IgD-negative memory B cell (primary cell): Measurements from ENCODE around the gene BRD3OS. TPM values are rescaled to one million over a fixed set of nuclear protein-coding genes. Genes with fewer than 3 reads are reported as not detected.

Source experiments
- H3K27ac Mint-ChIP-seq, 3 donors: one replicate each; pipeline ENCODE4 v1.8.0; 2020 to 2022; ENCODE audit warnings: mild to moderate bottlenecking in 3 of 3, mixed read lengths in 3 of 3, moderate library complexity in 1 of 3
- H3K27me3 Mint-ChIP-seq: one replicate; pipeline ENCODE4 v1.8.0; 2021; ENCODE audit warnings: mixed read lengths
- H3K36me3 Mint-ChIP-seq: one replicate; pipeline ENCODE4 v1.8.0; 2020; ENCODE audit warnings: mild to moderate bottlenecking, mixed read lengths
- H3K4me1 Mint-ChIP-seq, 3 donors: one replicate each; pipeline ENCODE4 v1.8.0; 2020 to 2022; ENCODE audit warnings: mixed read lengths in 3 of 3, mild to moderate bottlenecking in 1 of 3
- H3K4me3 Mint-ChIP-seq, 4 donors: one replicate each; pipeline ENCODE4 v1.8.0; 2020 to 2022; ENCODE audit warnings: mild to moderate bottlenecking in 4 of 4, mixed read lengths in 4 of 4, moderate library complexity in 3 of 4
- H3K9me3 Mint-ChIP-seq, 3 donors: one replicate each; pipeline ENCODE4 v1.8.0; 2020 to 2021; ENCODE audit warnings: mixed read lengths in 3 of 3, mild to moderate bottlenecking in 1 of 3
- polyA plus RNA-seq: library from polyadenylated mRNA; unstranded; fragments of 300-500 nt; fragmentation: Illumina TruSeq; gene quantifications from one replicate; pipeline ENCODE4 v1.2.3, GENCODE V29; 2021

The BRD3OS gene
- polyA plus RNA-seq, 1 donor from 2014 or later = 26.5 TPM

- H3K4me1 Mint-ChIP-seq = peaks cover 12 to 26% (median 22%) of the 10 kb centered on the region in 3 donors
- H3K27me3 Mint-ChIP-seq = no peaks in the 10 kb centered on the region
- no peak overlapping the region for H3K4me3 Mint-ChIP-seq
- H3K36me3 Mint-ChIP-seq = peaks cover 2% of the 10 kb centered on the region
- no peaks in the 10 kb centered on the region for H3K9me3 Mint-ChIP-seq
- no peak overlapping the region for H3K27ac Mint-ChIP-seq
Observed at GRCh38 chr9:134055981-134056461, 30.7 kb downstream of the BRD3OS start.

GRCh38 chr9:134056483-134057306, 31.4 kb downstream of the BRD3OS start:
- Mint-ChIP-seq H3K4me1 (peaks cover 12 to 26% (median 20%) of the 10 kb centered on the region in 3 donors), H3K27me3 (no peaks in the 10 kb centered on the region), H3K9me3 (no peaks in the 10 kb centered on the region), H3K4me3 (peak overlapping the region in 1 of 4 donors; percentile 84), H3K27ac (no peak overlapping the region), H3K36me3 (peaks cover 2% of the 10 kb centered on the region)

- Mint-ChIP-seq H3K27me3 (no peaks in the 10 kb centered on the region), H3K4me1 (peaks cover 12 to 28% (median 21%) of the 10 kb centered on the region in 3 donors), H3K4me3 (no peak overlapping the region), H3K36me3 (peaks cover 2% of the 10 kb centered on the region), H3K9me3 (no peaks in the 10 kb centered on the region), H3K27ac (no peak overlapping the region)
Observed at GRCh38 chr9:134057307-134057657, 32.0 kb downstream of the BRD3OS start.

GRCh38 chr9:134057751-134058701, 32.7 kb downstream of the BRD3OS start:
- Mint-ChIP-seq H3K4me1 (peaks cover 12 to 31% (median 25%) of the 10 kb centered on the region in 3 donors), H3K27ac (peak overlapping the region in 1 of 3 donors; percentile 71), H3K4me3 (peak overlapping the region in 1 of 4 donors; percentile 17), H3K36me3 (peaks cover 2% of the 10 kb centered on the region), H3K27me3 (no peaks in the 10 kb centered on the region), H3K9me3 (no peaks in the 10 kb centered on the region)

GRCh38 chr9:134058716-134059115, 33.4 kb downstream of the BRD3OS start:
- peaks cover 2% of the 10 kb centered on the region for H3K36me3 Mint-ChIP-seq

GRCh38 chr9:134059188-134059641, 33.9 kb downstream of the BRD3OS start:
- H3K27ac Mint-ChIP-seq = peak overlapping the region in 2 of 3 donors; percentile 10 to 59
- H3K36me3 Mint-ChIP-seq = peaks cover 2% of the 10 kb centered on the region
- peaks cover 12 to 35% (median 25%) of the 10 kb centered on the region in 3 donors for H3K4me1 Mint-ChIP-seq
- peak overlapping the region in 2 of 4 donors; percentile 74 to 79 for H3K4me3 Mint-ChIP-seq
- no peaks in the 10 kb centered on the region for H3K9me3 Mint-ChIP-seq
- H3K27me3 Mint-ChIP-seq = no peaks in the 10 kb centered on the region

More at GRCh38 chr9:134058716-134059115, 33.4 kb downstream of the BRD3OS start:
- Mint-ChIP-seq H3K4me1 (peaks cover 12 to 35% (median 25%) of the 10 kb centered on the region in 3 donors), H3K9me3 (no peaks in the 10 kb centered on the region), H3K4me3 (peak overlapping the region in 2 of 4 donors; percentile 17 to 74), H3K27ac (peak overlapping the region in 1 of 3 donors; percentile 71), H3K27me3 (no peaks in the 10 kb centered on the region)

GRCh38 chr9:134059661-134060395, 34.5 kb downstream of the BRD3OS start:
- Mint-ChIP-seq H3K27me3 (no peaks in the 10 kb centered on the region), H3K27ac (peak overlapping the region in 2 of 3 donors; percentile 10 to 59), H3K4me3 (peak overlapping the region in 3 of 4 donors; percentile 74 to 89 (median 83)), H3K4me1 (peaks cover 12 to 35% (median 27%) of the 10 kb centered on the region in 3 donors), H3K36me3 (peaks cover 2% of the 10 kb centered on the region), H3K9me3 (no peaks in the 10 kb centered on the region)

GRCh38 chr9:134060546-134060945, 35.3 kb downstream of the BRD3OS start:
- H3K4me3 Mint-ChIP-seq = peak overlapping the region in 3 of 4 donors; percentile 63 to 89 (median 83)
- H3K27ac Mint-ChIP-seq = peak overlapping the region in 2 of 3 donors; percentile 59 to 73
- no peaks in the 10 kb centered on the region for H3K27me3 Mint-ChIP-seq
- peaks cover 2% of the 10 kb centered on the region for H3K36me3 Mint-ChIP-seq
- no peaks in the 10 kb centered on the region for H3K9me3 Mint-ChIP-seq
- peaks cover 14 to 39% (median 32%) of the 10 kb centered on the region in 3 donors for H3K4me1 Mint-ChIP-seq

GRCh38 chr9:134061019-134061687, 35.9 kb downstream of the BRD3OS start:
- Mint-ChIP-seq H3K4me3 (peak overlapping the region in 2 of 4 donors; percentile 47 to 83), H3K9me3 (no peaks in the 10 kb centered on the region), H3K36me3 (peaks cover 2% of the 10 kb centered on the region), H3K27ac (peak overlapping the region in 1 of 3 donors; percentile 73), H3K27me3 (no peaks in the 10 kb centered on the region), H3K4me1 (peaks cover 20 to 44% (median 38%) of the 10 kb centered on the region in 3 donors)

- peaks cover 24 to 48% (median 42%) of the 10 kb centered on the region in 3 donors for H3K4me1 Mint-ChIP-seq
- no peaks in the 10 kb centered on the region for H3K27me3 Mint-ChIP-seq
- no peaks in the 10 kb centered on the region for H3K9me3 Mint-ChIP-seq
- no peak overlapping the region for H3K27ac Mint-ChIP-seq
- peaks cover 2% of the 10 kb centered on the region for H3K36me3 Mint-ChIP-seq
- H3K4me3 Mint-ChIP-seq = peak overlapping the region in 1 of 4 donors; percentile 70
Observed at GRCh38 chr9:134061688-134062371, 36.5 kb downstream of the BRD3OS start.

GRCh38 chr9:134062461-134063087, 37.3 kb downstream of the BRD3OS start:
- Mint-ChIP-seq H3K36me3 (no peaks in the 10 kb centered on the region), H3K4me3 (peak overlapping the region in 2 of 4 donors; percentile 67 to 70), H3K27ac (peak overlapping the region in 1 of 3 donors; percentile 59)

GRCh38 chr9:134063088-134063570, 37.8 kb downstream of the BRD3OS start:
- no peaks in the 10 kb centered on the region for H3K36me3 Mint-ChIP-seq
- no peaks in the 10 kb centered on the region for H3K9me3 Mint-ChIP-seq
- H3K4me1 Mint-ChIP-seq = peaks cover 24 to 43% (median 39%) of the 10 kb centered on the region in 3 donors
- peak overlapping the region in 2 of 4 donors; percentile 63 to 67 for H3K4me3 Mint-ChIP-seq
- H3K27me3 Mint-ChIP-seq = no peaks in the 10 kb centered on the region
- H3K27ac Mint-ChIP-seq = peak overlapping the region in 1 of 3 donors; percentile 23

More at GRCh38 chr9:134062461-134063087, 37.3 kb downstream of the BRD3OS start:
- Mint-ChIP-seq H3K9me3 (no peaks in the 10 kb centered on the region), H3K27me3 (no peaks in the 10 kb centered on the region), H3K4me1 (peaks cover 24 to 43% (median 39%) of the 10 kb centered on the region in 3 donors)
